Tibial nerve (tissue), 4 donors: ENCODE measurements around the gene KRT2. TPM values are rescaled to one million over a fixed set of nuclear protein-coding genes. Genes with fewer than 3 reads are reported as not detected.
"Not testable (repeated sequence)": the region's sequence is repeated elsewhere in the genome, so short reads cannot be mapped to it uniquely, and the experiment has no call there.

Experiments
- DNase-seq, 2 donors: peaks; one replicate each; pipeline ENCODE4 v3.0.0-alpha.2; 2019; ENCODE audit warnings: low spot score in 2 of 2
- H3K27ac ChIP-seq, 4 donors: fragments of 200-600 bp; sonication (generic) in 3 of 4; one replicate each; pipeline ENCODE4 v1.5.1; 2017 to 2019; ENCODE audit warnings: mild to moderate bottlenecking in 1 of 4
- H3K27me3 ChIP-seq, 2 donors: fragments of 200-600 bp; sonication (generic) in 1 of 2; one replicate each; pipeline versions ENCODE4 v1.5.1 to v1.6.0; 2017 to 2019
- H3K36me3 ChIP-seq, 3 donors: fragments of 200-600 bp; sonication (generic); one replicate each; pipeline ENCODE4 v1.5.1; 2018 to 2019
- H3K4me1 ChIP-seq, 4 donors: fragments of 200-600 bp; sonication (generic) in 3 of 4; one replicate each; pipeline ENCODE4 v1.5.1; 2017 to 2019
- H3K4me3 ChIP-seq, 4 donors: fragments of 200-600 bp; sonication (generic) in 3 of 4; one replicate each; pipeline ENCODE4 v1.5.1; 2017 to 2019; ENCODE audit warnings: mild to moderate bottlenecking in 1 of 4, moderate library complexity in 1 of 4
- H3K9me3 ChIP-seq, 4 donors: fragments of 200-600 bp; sonication (generic) in 3 of 4; one replicate each; pipeline ENCODE4 v1.5.1; 2017 to 2019
- CTCF ChIP-seq, 5 experiments: fragments of 200-600 bp in 3 of 5; fragments of 450-650 bp in 2 of 5; sonication (generic) in 3 of 5; IDR thresholded peaks; one replicate each; pipeline ENCODE4 v1.5.1; 2016 to 2019; ENCODE audit warnings: antibody characterized with exemption in 5 of 5, mild to moderate bottlenecking in 3 of 5, moderate library complexity in 2 of 5
- EP300 ChIP-seq, 2 donors: sonication (generic); formaldehyde crosslinking; IDR thresholded peaks; one replicate each; pipeline ENCODE4 v1.6.1; 2017; ENCODE audit warnings: antibody characterized with exemption in 2 of 2, mild to moderate bottlenecking in 1 of 2
- POLR2A ChIP-seq, 2 donors: fragments of 450-650 bp; IDR thresholded peaks; one replicate each; pipeline ENCODE4 v1.6.1; 2017; ENCODE audit warnings: antibody characterized with exemption in 2 of 2, mild to moderate bottlenecking in 2 of 2, moderate library complexity in 2 of 2
- WGBS, 2 donors: methylation state at CpG; one replicate each; pipeline ENCODE4 v1.1.5; 2018; 5-methylcytosine and 5-hydroxymethylcytosine counted together
- total RNA-seq, 4 donors: library from RNA; depleted of rRNA; stranded (reverse); fragments of >200 nt; gene quantifications; one replicate each; pipeline ENCODE4 v1.1.0, GENCODE V29; 2016

Gene KRT2
- total RNA-seq, 4 donors from 2014 or later = not detected

GRCh38 chr12:52673217-52673616 is 21.2 kb upstream of the KRT2 start:
- no peak overlapping the region for H3K4me3 ChIP-seq
- H3K36me3 ChIP-seq = no peaks in the 10 kb centered on the region
- no peaks in the 10 kb centered on the region for H3K9me3 ChIP-seq
- H3K4me1 ChIP-seq = no peaks in the 10 kb centered on the region
- no peak for TF ChIP-seq CTCF (IDR thresholded peaks at IDR 0.05)
- no peak for TF ChIP-seq POLR2A (IDR thresholded peaks at IDR 0.05)
- TF ChIP-seq EP300 (IDR thresholded peaks at IDR 0.05) = no peak
- peaks cover 0 to 14% of the 10 kb centered on the region in 2 donors for H3K27me3 ChIP-seq
- 56 to 68% methylated on average over 5 of the region's 5 CpGs for WGBS, 2 donors
- H3K27ac ChIP-seq = no peak overlapping the region
- DNase-seq = no peak

- Histone ChIP-seq H3K27ac (no peak overlapping the region), H3K36me3 (no peaks in the 10 kb centered on the region), H3K4me3 (no peak overlapping the region), H3K27me3 (peaks cover 0 to 14% of the 10 kb centered on the region in 2 donors), H3K4me1 (no peaks in the 10 kb centered on the region), H3K9me3 (no peaks in the 10 kb centered on the region)
- TF ChIP-seq POLR2A (IDR thresholded peaks at IDR 0.05) = no peak
- no peak for TF ChIP-seq EP300 (IDR thresholded peaks at IDR 0.05)
- 19 to 51% methylated on average over 2 of the region's 2 CpGs for WGBS, 2 donors
- no peak for DNase-seq
These were observed 20.4 kb upstream of the KRT2 start for GRCh38 chr12:52672321-52672933.

- no peak overlapping the region for H3K4me3 ChIP-seq
- TF ChIP-seq CTCF (IDR thresholded peaks at IDR 0.05) (no peak), EP300 (IDR thresholded peaks at IDR 0.05) (no peak), POLR2A (IDR thresholded peaks at IDR 0.05) (no peak)
- no peaks in the 10 kb centered on the region for H3K4me1 ChIP-seq
- 90 to 92% methylated on average over 3 of the region's 3 CpGs for WGBS, 2 donors
- no peak overlapping the region for H3K27ac ChIP-seq
- no peaks in the 10 kb centered on the region for H3K9me3 ChIP-seq
- DNase-seq = no peak
- no peaks in the 10 kb centered on the region for H3K36me3 ChIP-seq
- H3K27me3 ChIP-seq = peaks cover 0 to 19% of the 10 kb centered on the region in 2 donors
These were observed 18.9 kb upstream of the KRT2 start for GRCh38 chr12:52670961-52671360.

GRCh38 chr12:52670506-52670905 is 18.5 kb upstream of the KRT2 start:
- no peak overlapping the region for H3K27ac ChIP-seq
- no peak for DNase-seq
- 78 to 82% methylated on average over 4 of the region's 4 CpGs for WGBS, 2 donors
- H3K36me3 ChIP-seq = no peaks in the 10 kb centered on the region
- no peaks in the 10 kb centered on the region for H3K4me1 ChIP-seq
- no peak overlapping the region for H3K4me3 ChIP-seq
- no peaks in the 10 kb centered on the region for H3K9me3 ChIP-seq
- TF ChIP-seq CTCF (IDR thresholded peaks at IDR 0.05) (no peak), POLR2A (IDR thresholded peaks at IDR 0.05) (no peak), EP300 (IDR thresholded peaks at IDR 0.05) (no peak)
- H3K27me3 ChIP-seq = peaks cover 0 to 19% of the 10 kb centered on the region in 2 donors

- 87 to 93% methylated on average over 3 of the region's 3 CpGs for WGBS, 2 donors
- H3K4me1 ChIP-seq, H3K4me3 ChIP-seq, H3K9me3 ChIP-seq, H3K36me3 ChIP-seq, H3K27ac ChIP-seq, DNase-seq: not testable (repeated sequence)
- peaks cover 0 to 19% of the 10 kb centered on the region in 2 donors for H3K27me3 ChIP-seq
These were observed 17.9 kb upstream of the KRT2 start for GRCh38 chr12:52669941-52670340.

- Histone ChIP-seq H3K27ac (no peak overlapping the region), H3K4me3 (no peak overlapping the region), H3K27me3 (peaks cover 0 to 19% of the 10 kb centered on the region in 2 donors), H3K4me1 (no peaks in the 10 kb centered on the region), H3K9me3 (no peaks in the 10 kb centered on the region), H3K36me3 (no peaks in the 10 kb centered on the region)
- TF ChIP-seq EP300 (IDR thresholded peaks at IDR 0.05) (no peak), CTCF (IDR thresholded peaks at IDR 0.05) (no peak), POLR2A (IDR thresholded peaks at IDR 0.05) (no peak)
- no peak for DNase-seq
These were observed 17.4 kb upstream of the KRT2 start for GRCh38 chr12:52669426-52669825.
